RCC 7860 (cell line): ENCODE data around the gene DEAF1.
"Not testable (repeated sequence)": the region's sequence is repeated elsewhere in the genome, so short reads cannot be mapped to it uniquely, and the experiment has no call there.

Experiments
- DNase-seq: peaks from one replicate; pipeline ENCODE4 v3.0.0-alpha.2; 2015; ENCODE audit warnings: low spot score
- FAIRE-seq: peaks from 2 replicates; lab custom pipeline; 2012; peaks lifted over from hg19 to GRCh38; lab: Jason Lieb, UNC

DEAF1 gene

GRCh38 chr11:653837-654236, 41.2 kb downstream of the DEAF1 start:
- no peak for FAIRE-seq
- DNase-seq = no peak

GRCh38 chr11:653136-653535, 41.9 kb downstream of the DEAF1 start:
- DNase-seq, FAIRE-seq: not testable (repeated sequence)

GRCh38 chr11:650482-650881, 44.5 kb downstream of the DEAF1 start:
- no peak for DNase-seq
- FAIRE-seq = no peak

GRCh38 chr11:647672-648158, 47.3 kb downstream of the DEAF1 start:
- not testable (repeated sequence) for FAIRE-seq, DNase-seq

- no peak for FAIRE-seq
Measured at GRCh38 chr11:646214-646613, 48.8 kb downstream of the DEAF1 start.

GRCh38 chr11:645536-645935, 49.5 kb downstream of the DEAF1 start:
- FAIRE-seq = no peak
- no peak for DNase-seq

More at GRCh38 chr11:646214-646613, 48.8 kb downstream of the DEAF1 start:
- DNase-seq = no peak

GRCh38 chr11:643849-644738, 50.9 kb downstream of the DEAF1 start:
- FAIRE-seq (no peak), DNase-seq (no peak)

GRCh38 chr11:643366-643765, 51.7 kb downstream of the DEAF1 start:
- FAIRE-seq = no peak
- no peak for DNase-seq

- FAIRE-seq = no peak
- no peak for DNase-seq
Measured at GRCh38 chr11:641806-642370, 53.1 kb downstream of the DEAF1 start.

GRCh38 chr11:640021-640706, 54.9 kb downstream of the DEAF1 start:
- DNase-seq = no peak
- no peak for FAIRE-seq

GRCh38 chr11:639332-639955, 55.6 kb downstream of the DEAF1 start:
- no peak for DNase-seq
- FAIRE-seq = no peak

- DNase-seq = no peak
- FAIRE-seq = no peak
Measured at GRCh38 chr11:638631-639331, 56.2 kb downstream of the DEAF1 start.

- FAIRE-seq = no peak
- no peak for DNase-seq
Measured at GRCh38 chr11:637593-638521, 57.2 kb downstream of the DEAF1 start.

GRCh38 chr11:637333-637592, 57.8 kb downstream of the DEAF1 start:
- no peak for DNase-seq
- FAIRE-seq = no peak

GRCh38 chr11:636511-637332, 58.3 kb downstream of the DEAF1 start, which contains the start of gene DRD4:
Gene DRD4, plus strand, starts transcription at chr11:637269. Its CDS starts 36 bp downstream, at chr11:637305.
- DNase-seq (no peak), FAIRE-seq (no peak)

GRCh38 chr11:635945-636510, 59.0 kb downstream of the DEAF1 start:
- no peak for FAIRE-seq

GRCh38 chr11:630871-631270, 64.2 kb downstream of the DEAF1 start:
- FAIRE-seq (no peak), DNase-seq (no peak)

More at GRCh38 chr11:635945-636510, 59.0 kb downstream of the DEAF1 start:
- DNase-seq = no peak

- DNase-seq (no peak), FAIRE-seq (no peak)
Measured at GRCh38 chr11:629237-629583, 65.8 kb downstream of the DEAF1 start.
